ENCODE measurements around the gene ZBTB20.

ZBTB20 gene

GRCh38 chr3:114405202-114405990, 741.7 kb downstream of the ZBTB20 start:
- TF ChIP-seq CTCF (IDR thresholded peaks at IDR 0.05; ENCODE audit: borderline replicate concordance, extremely low read depth, low read length, poor library complexity, severe bottlenecking), result no peak
- TF ChIP-seq EZH2 (IDR thresholded peaks at IDR 0.05; ENCODE audit: borderline replicate concordance, low read depth, low read length, severe bottlenecking), result no peak
- Histone ChIP-seq H3K4me3 (ENCODE audit: low read depth in 1 of 2, low read length in 2 of 2) (no peak overlapping the region), H3K4me1 (ENCODE audit: insufficient read depth, low read length) (no peaks in the 10 kb centered on the region), H3K9me3 (ENCODE audit: insufficient read depth, low read length, severe bottlenecking) (no peaks in the 10 kb centered on the region), H3K36me3 (ENCODE audit: insufficient read depth, low read length) (no peaks in the 10 kb centered on the region), H2AFZ (ENCODE audit: low read depth, low read length) (no peak overlapping the region), H3K9ac (ENCODE audit: low read depth, low read length) (no peak overlapping the region), H3K27me3 (ENCODE audit: insufficient read depth, low read length, poor library complexity) (no peaks in the 10 kb centered on the region), H3K4me2 (ENCODE audit: insufficient read depth, low read length) (no peak overlapping the region), H3K79me2 (ENCODE audit: insufficient read depth, low read length) (no peaks in the 10 kb centered on the region), H4K20me1 (ENCODE audit: insufficient read depth, low read length) (no peaks in the 10 kb centered on the region), H3K27ac (ENCODE audit: low read length) (no peak overlapping the region)
- ATAC-seq (ENCODE audit: insufficient read depth, low read depth), result no peak
- DNase-seq, result no peak

- Histone ChIP-seq H2AFZ (ENCODE audit: low read depth, low read length) (no peak overlapping the region), H3K79me2 (ENCODE audit: insufficient read depth, low read length) (no peaks in the 10 kb centered on the region), H4K20me1 (ENCODE audit: insufficient read depth, low read length) (no peaks in the 10 kb centered on the region), H3K4me3 (ENCODE audit: low read depth in 1 of 2, low read length in 2 of 2) (no peak overlapping the region), H3K27me3 (ENCODE audit: insufficient read depth, low read length, poor library complexity) (no peaks in the 10 kb centered on the region), H3K36me3 (ENCODE audit: insufficient read depth, low read length) (no peaks in the 10 kb centered on the region), H3K9ac (ENCODE audit: low read depth, low read length) (no peak overlapping the region), H3K4me1 (ENCODE audit: insufficient read depth, low read length) (no peaks in the 10 kb centered on the region), H3K4me2 (ENCODE audit: insufficient read depth, low read length) (no peak overlapping the region), H3K27ac (ENCODE audit: low read length) (no peak overlapping the region), H3K9me3 (ENCODE audit: insufficient read depth, low read length, severe bottlenecking) (no peaks in the 10 kb centered on the region)
- TF ChIP-seq EZH2 (IDR thresholded peaks at IDR 0.05; ENCODE audit: borderline replicate concordance, low read depth, low read length, severe bottlenecking), result no peak
- TF ChIP-seq CTCF (IDR thresholded peaks at IDR 0.05; ENCODE audit: borderline replicate concordance, extremely low read depth, low read length, poor library complexity, severe bottlenecking), result no peak
- ATAC-seq (ENCODE audit: insufficient read depth, low read depth) (no peak), DNase-seq (no peak)
These were observed 742.5 kb downstream of the ZBTB20 start for GRCh38 chr3:114404590-114404989.

GRCh38 chr3:114402838-114403237, 744.2 kb downstream of the ZBTB20 start:
- H3K4me3 ChIP-seq (ENCODE audit: low read depth in 1 of 2, low read length in 2 of 2), result no peak overlapping the region
- no peaks in the 10 kb centered on the region for H3K36me3 ChIP-seq (ENCODE audit: insufficient read depth, low read length)
- DNase-seq (no peak), ATAC-seq (ENCODE audit: insufficient read depth, low read depth) (no peak)
- TF ChIP-seq EZH2 (IDR thresholded peaks at IDR 0.05; ENCODE audit: borderline replicate concordance, low read depth, low read length, severe bottlenecking) (no peak), CTCF (IDR thresholded peaks at IDR 0.05; ENCODE audit: borderline replicate concordance, extremely low read depth, low read length, poor library complexity, severe bottlenecking) (no peak)
- H3K27ac ChIP-seq (ENCODE audit: low read length), result no peak overlapping the region
- H3K4me1 ChIP-seq (ENCODE audit: insufficient read depth, low read length), result no peaks in the 10 kb centered on the region
- no peaks in the 10 kb centered on the region for H3K27me3 ChIP-seq (ENCODE audit: insufficient read depth, low read length, poor library complexity)
- no peak overlapping the region for H2AFZ ChIP-seq (ENCODE audit: low read depth, low read length)
- H3K79me2 ChIP-seq (ENCODE audit: insufficient read depth, low read length), result no peaks in the 10 kb centered on the region
- no peak overlapping the region for H3K9ac ChIP-seq (ENCODE audit: low read depth, low read length)
- no peaks in the 10 kb centered on the region for H3K9me3 ChIP-seq (ENCODE audit: insufficient read depth, low read length, severe bottlenecking)
- no peaks in the 10 kb centered on the region for H4K20me1 ChIP-seq (ENCODE audit: insufficient read depth, low read length)
- H3K4me2 ChIP-seq (ENCODE audit: insufficient read depth, low read length), result no peak overlapping the region

Measured in DND-41 (cell line).